H1 (cell line): ENCODE data around the gene TMEM200B. TPM values are rescaled to one million over a fixed set of nuclear protein-coding genes. Genes with fewer than 3 reads are reported as not detected.

ENCODE experiments used
- ASH2L ChIP-seq: fragments of 200-600, 300-600 bp; sonication (generic); IDR thresholded peaks from one replicate; pipeline ENCODE4 v1.7.1; 2017; ENCODE audit warnings: low read length
- CREB1 ChIP-seq: IDR thresholded peaks from 2 replicates; pipeline ENCODE4 v1.6.1; 2012; ENCODE audit warnings: inconsistent platforms
- EP300 ChIP-seq, 2 experiments: IDR thresholded peaks; 1 replicate in 1 of 2; 2 replicates in 1 of 2; pipeline ENCODE4 v1.6.1; 2011 to 2012; ENCODE audit warnings: low read depth in 2 of 2, low read length in 2 of 2, mild to moderate bottlenecking in 2 of 2, borderline replicate concordance in 1 of 2, inconsistent platforms in 1 of 2, moderate library complexity in 1 of 2
- GTF2F1 ChIP-seq: IDR thresholded peaks from 2 replicates; pipeline ENCODE4 v1.6.1; 2012; ENCODE audit warnings: low read depth, low read length, improper control_type of control experiment, borderline replicate concordance
- KDM1A ChIP-seq: fragments of 200-600, 300-600 bp; sonication (generic); IDR thresholded peaks from 2 replicates; pipeline ENCODE4 v1.7.1; 2016; ENCODE audit warnings: mild to moderate bottlenecking, low read length, borderline replicate concordance
- KDM4A ChIP-seq: IDR thresholded peaks from one replicate; pipeline ENCODE4 v1.7.1; 2012; ENCODE audit warnings: low read depth, mild to moderate bottlenecking, moderate library complexity, low read length, inconsistent platforms; ENCODE audit not compliant: severe bottlenecking
- NANOG ChIP-seq: IDR thresholded peaks from 2 replicates; pipeline ENCODE4 v1.6.1; 2011; ENCODE audit warnings: low read length, low read depth, mild to moderate bottlenecking, inconsistent platforms; ENCODE audit not compliant: insufficient read depth, poor library complexity, severe bottlenecking
- RNF2 ChIP-seq: fragments of 200-900, 300-1000 bp; sonication (generic); IDR thresholded peaks from 2 replicates; pipeline ENCODE4 v1.7.1; 2016; ENCODE audit warnings: borderline replicate concordance, low read depth, mild to moderate bottlenecking, antibody characterized with exemption, low read length; ENCODE audit not compliant: poor library complexity, severe bottlenecking; ENCODE audit errors: missing control alignments
- RXRA ChIP-seq: IDR thresholded peaks from 2 replicates; pipeline ENCODE4 v1.6.1; 2011; ENCODE audit warnings: low read depth, mild to moderate bottlenecking, low read length, moderate library complexity; ENCODE audit not compliant: insufficient read depth
- SIRT6 ChIP-seq: IDR thresholded peaks from one replicate; pipeline ENCODE4 v1.7.1; 2012; ENCODE audit warnings: low read length, inconsistent platforms
- SRF ChIP-seq: IDR thresholded peaks from 2 replicates; pipeline ENCODE4 v1.6.1; 2011; ENCODE audit warnings: mild to moderate bottlenecking, low read depth, low read length, moderate library complexity
- SUZ12 ChIP-seq: fragments of 200-600 bp; sonication (generic); IDR thresholded peaks from 2 replicates; pipeline ENCODE4 v1.6.1; 2012; ENCODE audit warnings: mild to moderate bottlenecking, inconsistent platforms, low read length, moderate library complexity, mixed read lengths
- TAF1 ChIP-seq: IDR thresholded peaks from 2 replicates; pipeline ENCODE4 v1.6.1; 2011; ENCODE audit warnings: mild to moderate bottlenecking, low read depth, low read length
- TBP ChIP-seq: IDR thresholded peaks from 2 replicates; pipeline ENCODE4 v1.6.1; 2011; ENCODE audit warnings: low read depth, low read length, improper control_type of control experiment
- ZNF274 ChIP-seq: IDR thresholded peaks from 2 replicates; pipeline ENCODE4 v1.7.0; 2012; ENCODE audit warnings: low read length, borderline replicate concordance; ENCODE audit errors: extremely low read depth
- polyA plus RNA-seq, 7 experiments: library from polyadenylated mRNA; depleted of rRNA in 3 of 7; stranded (reverse) in 5 of 7; unstranded in 2 of 7; fragments of >200 nt in 5 of 7; fragments of 200-250 nt in 2 of 7; gene quantifications; 1 replicate in 5 of 7; 2 replicates in 1 of 7; 4 replicates in 1 of 7; pipeline versions ENCODE4 v1.2.1 to v1.2.3, GENCODE V29; 2011 to 2013; ENCODE audit warnings: missing spikeins in 2 of 7, mixed read lengths in 2 of 7
- total RNA-seq: library from RNA; stranded (reverse); fragmentation: NEBNext Ultra II Directional; extraction: Animal tissue kit (Norgen Biotek cat#: 25700); gene quantifications from 2 replicates; pipeline ENCODE4 v1.2.1, GENCODE V29; 2021
- TF ChIP-seq, protein P1 (sequence below), 3 experiments: IDR thresholded peaks; 1 replicate in 2 of 3; 2 replicates in 1 of 3; pipeline versions ENCODE4 v1.5.1 to v1.6.1; 2011; ENCODE audit warnings: low read length in 3 of 3, mild to moderate bottlenecking in 3 of 3, inconsistent platforms in 2 of 3, low read depth in 1 of 3, moderate library complexity in 1 of 3; ENCODE audit not compliant: insufficient read depth in 1 of 3; ENCODE audit errors: control extremely low read depth in 1 of 3
- TF ChIP-seq, protein P2 (sequence below): IDR thresholded peaks from 2 replicates; pipeline ENCODE4 v1.6.1; 2011; ENCODE audit warnings: low read depth, mild to moderate bottlenecking, low read length; ENCODE audit not compliant: insufficient read depth
- TF ChIP-seq, protein P3 (sequence below): IDR thresholded peaks from 2 replicates; pipeline ENCODE4 v1.6.1; 2012; ENCODE audit warnings: inconsistent platforms
- TF ChIP-seq, protein P4 (sequence below): IDR thresholded peaks from 2 replicates; pipeline ENCODE4 v1.6.1; 2012; ENCODE audit warnings: inconsistent platforms

The TMEM200B gene
- total and polyA plus RNA-seq, 2 of the 8 experiments (the other 6 are each of a cell fraction or from before 2014, with no cell fraction given), result 4.9 to 11.0 TPM

DNA sequence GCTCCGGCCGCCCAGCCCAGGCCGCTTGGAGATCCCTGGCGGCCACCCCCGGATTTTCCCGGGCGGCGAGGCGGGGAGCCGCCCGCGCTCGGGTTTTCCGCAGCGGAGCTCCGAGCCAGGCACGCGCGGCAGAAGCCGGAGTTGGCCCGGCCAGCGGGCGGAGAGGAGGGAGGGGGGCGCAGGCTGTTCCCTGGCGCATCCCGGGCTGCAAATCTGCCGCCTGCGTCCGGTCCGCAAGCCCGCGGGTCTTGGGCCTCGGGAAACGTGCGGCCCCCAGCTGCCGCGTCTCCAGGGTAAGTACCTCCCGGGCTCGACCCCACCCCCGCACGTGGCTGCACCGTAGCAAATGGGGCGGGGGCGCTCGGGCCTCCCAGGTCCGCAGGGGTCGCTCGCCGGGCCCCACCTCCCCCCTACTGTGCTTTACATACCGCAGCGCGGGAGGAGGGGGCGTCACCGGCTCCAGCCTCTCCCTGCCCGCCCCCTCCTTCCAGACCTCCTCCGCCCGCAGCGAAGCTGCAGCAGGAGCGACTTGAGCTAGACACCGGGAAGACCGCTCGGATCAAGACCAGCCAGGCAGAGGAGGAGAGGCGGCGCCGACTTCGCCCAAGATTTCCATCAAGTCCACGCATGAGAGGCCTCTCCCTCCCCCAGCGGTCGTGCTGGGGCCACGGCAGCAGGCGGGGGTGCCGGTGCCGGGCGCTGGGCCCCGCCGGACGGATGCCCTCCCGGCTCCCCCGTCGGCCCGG, 1.6 kb downstream of the TMEM200B start (continued):
- TF ChIP-seq, protein P1, sequence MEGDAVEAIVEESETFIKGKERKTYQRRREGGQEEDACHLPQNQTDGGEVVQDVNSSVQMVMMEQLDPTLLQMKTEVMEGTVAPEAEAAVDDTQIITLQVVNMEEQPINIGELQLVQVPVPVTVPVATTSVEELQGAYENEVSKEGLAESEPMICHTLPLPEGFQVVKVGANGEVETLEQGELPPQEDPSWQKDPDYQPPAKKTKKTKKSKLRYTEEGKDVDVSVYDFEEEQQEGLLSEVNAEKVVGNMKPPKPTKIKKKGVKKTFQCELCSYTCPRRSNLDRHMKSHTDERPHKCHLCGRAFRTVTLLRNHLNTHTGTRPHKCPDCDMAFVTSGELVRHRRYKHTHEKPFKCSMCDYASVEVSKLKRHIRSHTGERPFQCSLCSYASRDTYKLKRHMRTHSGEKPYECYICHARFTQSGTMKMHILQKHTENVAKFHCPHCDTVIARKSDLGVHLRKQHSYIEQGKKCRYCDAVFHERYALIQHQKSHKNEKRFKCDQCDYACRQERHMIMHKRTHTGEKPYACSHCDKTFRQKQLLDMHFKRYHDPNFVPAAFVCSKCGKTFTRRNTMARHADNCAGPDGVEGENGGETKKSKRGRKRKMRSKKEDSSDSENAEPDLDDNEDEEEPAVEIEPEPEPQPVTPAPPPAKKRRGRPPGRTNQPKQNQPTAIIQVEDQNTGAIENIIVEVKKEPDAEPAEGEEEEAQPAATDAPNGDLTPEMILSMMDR (IDR thresholded peaks at IDR 0.05; ENCODE audit: control extremely low read depth in 1 of 3, insufficient read depth in 1 of 3, low read depth in 1 of 3, low read length in 3 of 3), result no peak
- TF ChIP-seq NANOG (no peak), ZNF274 (no peak), RNF2 (no peak), SRF (no peak), TAF1 (no peak), GTF2F1 (no peak), EP300 (IDR thresholded peaks at IDR 0.05; ENCODE audit: borderline replicate concordance in 1 of 2, low read depth in 2 of 2, low read length in 2 of 2) (peak in 1 of 2 experiments; percentile 76; a peak in 1 of 3 replicates), KDM4A (peak; percentile 41), RXRA (no peak), CREB1 (no peak; the same call in 1 of the 2 replicates), SIRT6 (no peak), KDM1A (peak; percentile 88; the same call in 1 of the 2 replicates), SUZ12 (no peak), ASH2L (peak; percentile 61), TBP (peak; percentile 15; the same call in 1 of the 2 replicates)
- TF ChIP-seq, protein P2, sequence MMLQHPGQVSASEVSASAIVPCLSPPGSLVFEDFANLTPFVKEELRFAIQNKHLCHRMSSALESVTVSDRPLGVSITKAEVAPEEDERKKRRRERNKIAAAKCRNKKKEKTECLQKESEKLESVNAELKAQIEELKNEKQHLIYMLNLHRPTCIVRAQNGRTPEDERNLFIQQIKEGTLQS, result no peak
- TF ChIP-seq, protein P3, sequence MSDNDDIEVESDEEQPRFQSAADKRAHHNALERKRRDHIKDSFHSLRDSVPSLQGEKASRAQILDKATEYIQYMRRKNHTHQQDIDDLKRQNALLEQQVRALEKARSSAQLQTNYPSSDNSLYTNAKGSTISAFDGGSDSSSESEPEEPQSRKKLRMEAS, result peak; percentile 85
- TF ChIP-seq, protein P4, sequence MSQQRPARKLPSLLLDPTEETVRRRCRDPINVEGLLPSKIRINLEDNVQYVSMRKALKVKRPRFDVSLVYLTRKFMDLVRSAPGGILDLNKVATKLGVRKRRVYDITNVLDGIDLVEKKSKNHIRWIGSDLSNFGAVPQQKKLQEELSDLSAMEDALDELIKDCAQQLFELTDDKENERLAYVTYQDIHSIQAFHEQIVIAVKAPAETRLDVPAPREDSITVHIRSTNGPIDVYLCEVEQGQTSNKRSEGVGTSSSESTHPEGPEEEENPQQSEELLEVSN, result 0 out of 2 replicates have a peak, but pooled peaks have one; percentile 54
